ENCODE data around the gene PTPN3. TPM values are rescaled to one million over a fixed set of nuclear protein-coding genes. Genes with fewer than 3 reads are reported as not detected.

Gene PTPN3
- total RNA-seq, 1 experiment from 2014 or later: 1.1 TPM

GRCh38 chr9:109450346-109450745, 47.8 kb downstream of the PTPN3 start:
- no peaks in the 10 kb centered on the region for H3K36me3 ChIP-seq (ENCODE audit: insufficient read depth, low read length, poor library complexity, severe bottlenecking)
- H3K27ac ChIP-seq (ENCODE audit: low read depth, low read length, poor library complexity, severe bottlenecking): no peak overlapping the region
- no peaks in the 10 kb centered on the region for H3K27me3 ChIP-seq (replicated peaks; ENCODE audit: insufficient read depth, low read depth, low read length, poor library complexity)
- no peaks in the 10 kb centered on the region for H3K9me3 ChIP-seq (ENCODE audit: low read depth, low read length, poor library complexity, severe bottlenecking)
- ChIA-PET POLR2A (ENCODE audit: low non-redundant PET) (no interaction called here), CTCF (interaction anchor here (1.5 kb wide), 1 partner anchor 12 kb away, joined by 3 read pairs; no protein-coding TSS in a partner anchor)
- BruUV-seq (replicated peaks): no TSS peak
- intact Hi-C loops (cut with micrococcal nuclease; ENCODE audit: unreplicated experiment): no loop called here
- TF ChIP-seq, protein P1, sequence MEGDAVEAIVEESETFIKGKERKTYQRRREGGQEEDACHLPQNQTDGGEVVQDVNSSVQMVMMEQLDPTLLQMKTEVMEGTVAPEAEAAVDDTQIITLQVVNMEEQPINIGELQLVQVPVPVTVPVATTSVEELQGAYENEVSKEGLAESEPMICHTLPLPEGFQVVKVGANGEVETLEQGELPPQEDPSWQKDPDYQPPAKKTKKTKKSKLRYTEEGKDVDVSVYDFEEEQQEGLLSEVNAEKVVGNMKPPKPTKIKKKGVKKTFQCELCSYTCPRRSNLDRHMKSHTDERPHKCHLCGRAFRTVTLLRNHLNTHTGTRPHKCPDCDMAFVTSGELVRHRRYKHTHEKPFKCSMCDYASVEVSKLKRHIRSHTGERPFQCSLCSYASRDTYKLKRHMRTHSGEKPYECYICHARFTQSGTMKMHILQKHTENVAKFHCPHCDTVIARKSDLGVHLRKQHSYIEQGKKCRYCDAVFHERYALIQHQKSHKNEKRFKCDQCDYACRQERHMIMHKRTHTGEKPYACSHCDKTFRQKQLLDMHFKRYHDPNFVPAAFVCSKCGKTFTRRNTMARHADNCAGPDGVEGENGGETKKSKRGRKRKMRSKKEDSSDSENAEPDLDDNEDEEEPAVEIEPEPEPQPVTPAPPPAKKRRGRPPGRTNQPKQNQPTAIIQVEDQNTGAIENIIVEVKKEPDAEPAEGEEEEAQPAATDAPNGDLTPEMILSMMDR (conservative IDR thresholded peaks at IDR 0.05; ENCODE audit: low read depth, low read length): no peak
- TF ChIP-seq EZH2 (IDR thresholded peaks at IDR 0.05; ENCODE audit: borderline replicate concordance, low read depth, low read length, poor library complexity, severe bottlenecking): no peak
- DNase-seq (ENCODE audit: low spot score): no peak
- H3K4me1 ChIP-seq (ENCODE audit: insufficient read depth, low read length, poor library complexity, severe bottlenecking): no peaks in the 10 kb centered on the region
- no peak overlapping the region for H3K4me3 ChIP-seq (ENCODE audit: low read depth, low read length, poor library complexity, severe bottlenecking)

DNA sequence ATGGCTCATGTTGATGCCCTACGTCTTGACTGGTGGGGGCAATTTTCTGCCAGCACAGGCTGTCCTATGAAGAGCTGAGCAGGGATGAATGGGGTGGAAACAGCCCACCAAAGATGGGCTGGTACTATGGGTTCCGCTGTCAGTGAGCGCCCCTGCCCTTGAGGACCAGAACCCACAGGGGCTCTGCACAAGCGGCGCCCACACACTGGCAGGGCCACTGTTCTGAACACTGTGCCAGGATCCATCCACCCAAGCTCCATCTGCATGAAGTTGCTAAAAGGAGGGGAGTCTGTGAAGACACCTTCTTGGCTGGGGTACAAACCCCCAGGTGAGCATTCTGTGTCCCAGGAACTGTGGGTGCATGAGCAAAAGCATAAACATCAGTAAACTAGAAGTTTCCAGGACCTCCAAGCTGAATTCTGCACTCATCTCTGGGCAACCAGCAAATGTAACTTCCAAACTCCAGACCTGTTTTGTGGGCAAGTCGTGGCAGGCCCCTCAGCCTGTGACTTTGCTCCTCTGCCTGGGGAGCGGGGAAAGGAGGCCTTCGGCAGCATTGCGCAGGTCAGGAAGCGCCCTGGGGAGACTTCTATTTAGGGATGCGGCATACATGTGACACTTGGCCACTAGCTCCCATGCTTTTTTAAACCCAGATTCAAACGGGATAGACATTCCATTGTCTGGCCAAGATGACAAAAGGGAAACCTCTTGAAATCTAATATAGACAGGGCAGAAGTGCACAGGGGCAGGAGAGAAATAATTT, 48.9 kb downstream of the PTPN3 start:
- H3K4me1 ChIP-seq (ENCODE audit: insufficient read depth, low read length, poor library complexity, severe bottlenecking): no peaks in the 10 kb centered on the region
- TF ChIP-seq EZH2 (IDR thresholded peaks at IDR 0.05; ENCODE audit: borderline replicate concordance, low read depth, low read length, poor library complexity, severe bottlenecking): no peak
- TF ChIP-seq, protein P1 (conservative IDR thresholded peaks at IDR 0.05; ENCODE audit: low read depth, low read length): no peak
- no peaks in the 10 kb centered on the region for H3K9me3 ChIP-seq (ENCODE audit: low read depth, low read length, poor library complexity, severe bottlenecking)
- peak; percentile 62 for DNase-seq (ENCODE audit: low spot score)
- H3K4me3 ChIP-seq (ENCODE audit: low read depth, low read length, poor library complexity, severe bottlenecking): no peak overlapping the region
- BruUV-seq (replicated peaks): no TSS peak
- ChIA-PET POLR2A (ENCODE audit: low non-redundant PET) (no interaction called here), CTCF (interaction anchor here (0.9 kb wide), 1 partner anchor 8 kb away, joined by 3 read pairs; no protein-coding TSS in a partner anchor)
- intact Hi-C loops (cut with micrococcal nuclease; ENCODE audit: unreplicated experiment): no loop called here
- no peak overlapping the region for H3K27ac ChIP-seq (ENCODE audit: low read depth, low read length, poor library complexity, severe bottlenecking)
- no peaks in the 10 kb centered on the region for H3K27me3 ChIP-seq (replicated peaks; ENCODE audit: insufficient read depth, low read depth, low read length, poor library complexity)
- no peaks in the 10 kb centered on the region for H3K36me3 ChIP-seq (ENCODE audit: insufficient read depth, low read length, poor library complexity, severe bottlenecking)

GRCh38 chr9:109448223-109448622, 49.9 kb downstream of the PTPN3 start:
- DNase-seq (ENCODE audit: low spot score): peak; percentile 15
- H3K27me3 ChIP-seq (replicated peaks; ENCODE audit: insufficient read depth, low read depth, low read length, poor library complexity): no peaks in the 10 kb centered on the region
- no peak for TF ChIP-seq EZH2 (IDR thresholded peaks at IDR 0.05; ENCODE audit: borderline replicate concordance, low read depth, low read length, poor library complexity, severe bottlenecking)
- TF ChIP-seq, protein P1 (conservative IDR thresholded peaks at IDR 0.05; ENCODE audit: low read depth, low read length): no peak
- no peak overlapping the region for H3K4me3 ChIP-seq (ENCODE audit: low read depth, low read length, poor library complexity, severe bottlenecking)
- intact Hi-C loops (cut with micrococcal nuclease; ENCODE audit: unreplicated experiment): no loop called here
- H3K4me1 ChIP-seq (ENCODE audit: insufficient read depth, low read length, poor library complexity, severe bottlenecking): no peaks in the 10 kb centered on the region
- POLR2A ChIA-PET (ENCODE audit: low non-redundant PET): no interaction called here
- no peak overlapping the region for H3K27ac ChIP-seq (ENCODE audit: low read depth, low read length, poor library complexity, severe bottlenecking)
- CTCF ChIA-PET: no interaction called here
- no TSS peak for BruUV-seq (replicated peaks)
- no peaks in the 10 kb centered on the region for H3K9me3 ChIP-seq (ENCODE audit: low read depth, low read length, poor library complexity, severe bottlenecking)
- H3K36me3 ChIP-seq (ENCODE audit: insufficient read depth, low read length, poor library complexity, severe bottlenecking): no peaks in the 10 kb centered on the region
